GM12892 (cell line): ENCODE data around the gene HRH1.

Experiments
- POLR2A ChIP-seq: IDR thresholded peaks from 2 replicates; pipeline ENCODE4 v1.6.1; 2011; ENCODE audit warnings: low read depth, low read length, control low read depth
- POLR2AphosphoS5 ChIP-seq: IDR thresholded peaks from 2 replicates; pipeline ENCODE4 v1.6.1; 2011; ENCODE audit warnings: low read depth, low read length, control low read depth

- TF ChIP-seq POLR2A = no peak
- TF ChIP-seq POLR2AphosphoS5 = no peak
Measured at GRCh38 chr3:11306817-11307589, 152.7 kb downstream of the HRH1 start.
